CD14-positive monocyte (primary cell): ENCODE data around the gene ASCC3. TPM values are rescaled to one million over a fixed set of nuclear protein-coding genes. Genes with fewer than 3 reads are reported as not detected.

ENCODE experiments used
- DNase-seq, 3 donors: peaks; one replicate each; pipeline ENCODE4 v3.0.0-alpha.2; 2011 to 2022
- H2AFZ ChIP-seq: 2 replicates; pipeline ENCODE4 v1.6.0; 2012; ENCODE audit warnings: mild to moderate bottlenecking, low read depth, low read length, inconsistent platforms; ENCODE audit not compliant: insufficient read depth, poor library complexity, severe bottlenecking
- H3K27ac ChIP-seq, 2 donors: 1 replicate in 1 of 2; 2 replicates in 1 of 2; pipeline ENCODE4 v1.5.1; 2012 to 2013; ENCODE audit warnings: low read length in 2 of 2, control low read depth in 1 of 2, inconsistent platforms in 1 of 2, low read depth in 1 of 2, mild to moderate bottlenecking in 1 of 2
- H3K27me3 ChIP-seq, 2 donors: one replicate each; pipeline versions ENCODE4 v1.6.0 to v1.6.1; 2011 to 2013; ENCODE audit warnings: low read length in 2 of 2; ENCODE audit not compliant: control insufficient read depth in 2 of 2, insufficient read depth in 2 of 2
- H3K36me3 ChIP-seq, 2 donors: replicated peaks in 1 of 2; 1 replicate in 1 of 2; 2 replicates in 1 of 2; pipeline versions ENCODE4 v1.5.1 to v1.6.1; 2012 to 2013; ENCODE audit warnings: low read length in 2 of 2, control low read depth in 1 of 2, inconsistent platforms in 1 of 2, mild to moderate bottlenecking in 1 of 2; ENCODE audit not compliant: insufficient read depth in 2 of 2, control insufficient read depth in 1 of 2
- H3K4me1 ChIP-seq, 2 donors: 1 replicate in 1 of 2; 2 replicates in 1 of 2; pipeline versions ENCODE4 v1.5.1 to v1.6.1; 2012 to 2013; ENCODE audit warnings: low read length in 2 of 2, control low read depth in 1 of 2, inconsistent platforms in 1 of 2, mild to moderate bottlenecking in 1 of 2, moderate library complexity in 1 of 2; ENCODE audit not compliant: insufficient read depth in 2 of 2, control insufficient read depth in 1 of 2
- H3K4me2 ChIP-seq: replicated peaks from 2 replicates; pipeline ENCODE3; 2012; ENCODE audit warnings: low read length, moderate library complexity, mild to moderate bottlenecking; ENCODE audit not compliant: poor library complexity, severe bottlenecking; ENCODE audit errors: extremely low read depth
- H3K4me3 ChIP-seq, 3 experiments: fragments of 200-600 bp in 1 of 3; sonication (generic) in 1 of 3; replicated peaks in 1 of 3; 1 replicate in 2 of 3; 2 replicates in 1 of 3; pipeline ENCODE4 v1.5.1; 2011 to 2013; ENCODE audit warnings: low read length in 3 of 3, mild to moderate bottlenecking in 3 of 3, control low read depth in 2 of 3, low read depth in 2 of 3, inconsistent platforms in 1 of 3, moderate library complexity in 1 of 3
- H3K79me2 ChIP-seq: 2 replicates; pipeline ENCODE4 v1.6.0; 2012; ENCODE audit warnings: mild to moderate bottlenecking, control low read depth, inconsistent platforms, low read length, moderate library complexity; ENCODE audit not compliant: insufficient read depth
- H3K9ac ChIP-seq: 2 replicates; pipeline ENCODE4 v1.6.0; 2017; ENCODE audit warnings: low read length, mild to moderate bottlenecking; ENCODE audit not compliant: insufficient read depth, poor library complexity, severe bottlenecking
- H3K9me3 ChIP-seq, 2 donors: replicated peaks in 1 of 2; 1 replicate in 1 of 2; 2 replicates in 1 of 2; pipeline versions ENCODE4 v1.5.1 to v1.6.1; 2012 to 2013; ENCODE audit warnings: low read length in 2 of 2, control low read depth in 1 of 2; ENCODE audit not compliant: control insufficient read depth in 1 of 2, insufficient read depth in 1 of 2
- H4K20me1 ChIP-seq: 2 replicates; pipeline ENCODE4 v1.6.0; 2012; ENCODE audit warnings: mild to moderate bottlenecking, low read length, control low read depth, moderate library complexity; ENCODE audit not compliant: insufficient read depth
- H3K27ac Mint-ChIP-seq, 7 donors: one replicate each; pipeline ENCODE4 v1.8.0; 2020; ENCODE audit warnings: mild to moderate bottlenecking in 7 of 7, mixed read lengths in 7 of 7, moderate library complexity in 6 of 7, inconsistent platforms in 2 of 7
- H3K27me3 Mint-ChIP-seq, 3 donors: one replicate each; pipeline ENCODE4 v1.8.0; 2021 to 2022; ENCODE audit warnings: low read depth in 3 of 3, mild to moderate bottlenecking in 3 of 3, mixed read lengths in 3 of 3, moderate library complexity in 3 of 3, inconsistent platforms in 1 of 3
- H3K36me3 Mint-ChIP-seq, 2 donors: one replicate each; pipeline ENCODE4 v1.8.0; 2020; ENCODE audit warnings: mixed read lengths in 2 of 2, inconsistent platforms in 1 of 2, mild to moderate bottlenecking in 1 of 2
- H3K4me1 Mint-ChIP-seq: one replicate; pipeline ENCODE4 v1.8.0; 2020; ENCODE audit warnings: mild to moderate bottlenecking, mixed read lengths
- H3K4me3 Mint-ChIP-seq, 2 donors: one replicate each; pipeline ENCODE4 v1.8.0; 2020; ENCODE audit warnings: mild to moderate bottlenecking in 2 of 2, mixed read lengths in 2 of 2, moderate library complexity in 1 of 2
- H3K9me3 Mint-ChIP-seq, 7 donors: one replicate each; pipeline ENCODE4 v1.8.0; 2020 to 2022; ENCODE audit warnings: mixed read lengths in 7 of 7, mild to moderate bottlenecking in 6 of 7, moderate library complexity in 6 of 7, inconsistent platforms in 2 of 7
- WGBS: methylation state at CpG from one replicate; pipeline ENCODE4 v1.1.5; 2013; ENCODE audit warnings: missing lambda C conversion rate; ENCODE audit not compliant: insufficient coverage; 5-methylcytosine and 5-hydroxymethylcytosine counted together
- intact Hi-C, 2 donors: fragments of 100-400 bp; cut with micrococcal nuclease; formaldehyde crosslinking; loops; one replicate each; pipeline versions ENCODE4 v1.15.0 to v1.15.1; 2023
- polyA plus RNA-seq, 3 donors: library from polyadenylated mRNA; depleted of rRNA in 1 of 3; unstranded in 2 of 3; stranded (reverse) in 1 of 3; fragments of 300-500 nt in 2 of 3; fragments of >200 nt in 1 of 3; fragmentation: Illumina TruSeq in 2 of 3; gene quantifications; 1 replicate in 2 of 3; 2 replicates in 1 of 3; pipeline ENCODE4 v1.2.3, GENCODE V29; 2012 to 2021
- TF ChIP-seq, protein P1 (sequence below): fragments of 200-600 bp; IDR thresholded peaks from one replicate; pipeline ENCODE4 v1.8.0; 2022; ENCODE audit warnings: antibody characterized with exemption, mild to moderate bottlenecking

Gene ASCC3
- polyA plus RNA-seq, 3 donors, result 6.4 to 12.9 (median 10.6) TPM

DNA sequence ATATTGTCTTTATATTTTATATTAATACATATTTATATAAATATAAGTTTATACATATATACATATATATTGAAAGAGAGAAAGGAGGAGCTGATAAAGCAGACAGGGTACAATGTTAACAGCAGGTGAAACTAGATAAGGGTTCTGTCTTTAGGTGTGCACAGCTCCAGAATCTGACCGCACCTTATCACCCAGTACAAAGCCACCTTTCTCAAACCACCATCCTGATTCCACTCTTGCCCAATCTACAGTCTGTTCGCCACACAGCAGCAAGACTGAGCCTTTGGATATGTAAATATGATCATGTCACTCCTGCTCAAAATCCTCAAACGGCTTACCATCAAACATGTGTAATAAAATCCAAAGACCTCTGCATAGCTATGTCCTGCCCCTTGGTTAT lies 34.7 kb upstream of the ASCC3 start:
- no peak overlapping the region for H3K9ac ChIP-seq
- H3K36me3 ChIP-seq, result no peaks in the 10 kb centered on the region
- peaks cover 0 to 7% of the 10 kb centered on the region in 2 donors for H3K9me3 ChIP-seq
- H2AFZ ChIP-seq, result no peak overlapping the region
- 96% methylated on average over 2 of the region's 3 CpGs for WGBS
- Mint-ChIP-seq H3K4me1 (no peaks in the 10 kb centered on the region), H3K27ac (peak overlapping the region in 1 of 7 donors; percentile 17), H3K36me3 (no peaks in the 10 kb centered on the region), H3K4me3 (no peak overlapping the region), H3K9me3 (peaks cover under 1 to 10% (median 7%) of the 10 kb centered on the region in 7 donors), H3K27me3 (peaks cover 0 to 2% (median 2%) of the 10 kb centered on the region in 3 donors)
- no peaks in the 10 kb centered on the region for H3K27me3 ChIP-seq
- TF ChIP-seq, protein P1, sequence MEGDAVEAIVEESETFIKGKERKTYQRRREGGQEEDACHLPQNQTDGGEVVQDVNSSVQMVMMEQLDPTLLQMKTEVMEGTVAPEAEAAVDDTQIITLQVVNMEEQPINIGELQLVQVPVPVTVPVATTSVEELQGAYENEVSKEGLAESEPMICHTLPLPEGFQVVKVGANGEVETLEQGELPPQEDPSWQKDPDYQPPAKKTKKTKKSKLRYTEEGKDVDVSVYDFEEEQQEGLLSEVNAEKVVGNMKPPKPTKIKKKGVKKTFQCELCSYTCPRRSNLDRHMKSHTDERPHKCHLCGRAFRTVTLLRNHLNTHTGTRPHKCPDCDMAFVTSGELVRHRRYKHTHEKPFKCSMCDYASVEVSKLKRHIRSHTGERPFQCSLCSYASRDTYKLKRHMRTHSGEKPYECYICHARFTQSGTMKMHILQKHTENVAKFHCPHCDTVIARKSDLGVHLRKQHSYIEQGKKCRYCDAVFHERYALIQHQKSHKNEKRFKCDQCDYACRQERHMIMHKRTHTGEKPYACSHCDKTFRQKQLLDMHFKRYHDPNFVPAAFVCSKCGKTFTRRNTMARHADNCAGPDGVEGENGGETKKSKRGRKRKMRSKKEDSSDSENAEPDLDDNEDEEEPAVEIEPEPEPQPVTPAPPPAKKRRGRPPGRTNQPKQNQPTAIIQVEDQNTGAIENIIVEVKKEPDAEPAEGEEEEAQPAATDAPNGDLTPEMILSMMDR, result no peak
- H3K4me2 ChIP-seq, result no peak overlapping the region
- H3K27ac ChIP-seq, result no peak overlapping the region
- no peaks in the 10 kb centered on the region for H3K79me2 ChIP-seq
- no peaks in the 10 kb centered on the region for H4K20me1 ChIP-seq
- H3K4me1 ChIP-seq, result no peaks in the 10 kb centered on the region
- no peak for DNase-seq
- intact Hi-C loops, result no loop called here
- no peak overlapping the region for H3K4me3 ChIP-seq

DNA sequence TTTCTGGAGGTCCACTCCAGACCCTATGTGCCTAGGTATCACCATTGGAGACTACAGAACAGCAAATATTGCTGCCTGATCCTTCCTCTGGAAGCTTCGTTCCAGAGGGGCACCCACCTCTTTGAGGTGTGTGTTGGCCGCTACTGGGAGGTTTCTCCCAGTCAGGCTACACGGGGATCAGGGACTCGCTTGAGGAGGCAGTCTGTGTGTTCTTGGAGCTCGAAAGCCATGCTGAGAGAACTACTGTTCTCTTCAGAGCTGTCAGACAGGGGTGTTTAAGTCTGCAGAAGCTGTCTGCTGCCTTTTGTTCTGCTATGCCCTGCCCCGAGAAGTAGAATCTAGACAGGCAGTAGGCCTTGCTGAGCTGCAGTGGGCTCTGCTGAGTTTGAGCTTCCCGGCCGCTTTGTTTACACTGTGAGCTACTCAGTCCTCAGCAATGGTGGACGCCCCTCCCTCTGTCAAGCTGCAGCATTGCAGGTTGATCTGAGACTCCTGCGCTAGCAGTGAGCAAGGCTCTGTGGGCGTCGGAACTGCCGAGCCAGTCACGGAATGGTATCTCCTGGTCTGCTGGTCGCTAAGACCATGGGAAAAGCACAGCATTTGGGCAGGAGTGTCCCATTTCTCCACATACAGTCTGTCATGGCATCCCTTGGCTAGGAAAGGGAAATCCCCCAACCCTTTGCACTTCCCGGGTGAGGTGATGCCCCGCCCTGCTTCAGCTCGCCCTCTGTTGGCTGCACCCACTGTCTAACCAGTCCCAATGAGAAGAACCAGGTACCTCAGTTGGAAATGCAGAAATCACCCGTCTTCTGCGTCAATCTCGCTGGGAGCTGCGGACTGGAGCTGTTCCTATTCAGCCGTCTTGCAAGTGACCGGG lies 32.5 kb upstream of the ASCC3 start:
- no peaks in the 10 kb centered on the region for H3K4me1 ChIP-seq
- no peak overlapping the region for H3K9ac ChIP-seq
- H3K36me3 ChIP-seq, result no peaks in the 10 kb centered on the region
- H3K9me3 Mint-ChIP-seq, result peaks cover 2 to 11% (median 7%) of the 10 kb centered on the region in 7 donors
- intact Hi-C loops, result no loop called here
- peaks cover 0 to 7% of the 10 kb centered on the region in 2 donors for H3K9me3 ChIP-seq
- no peak overlapping the region for H3K27ac ChIP-seq
- no peak overlapping the region for H3K4me3 ChIP-seq
- no peaks in the 10 kb centered on the region for H3K4me1 Mint-ChIP-seq
- DNase-seq, result no peak
- H3K27me3 Mint-ChIP-seq, result peaks cover 0 to 2% (median 2%) of the 10 kb centered on the region in 3 donors
- no peak overlapping the region for H3K4me2 ChIP-seq
- H3K4me3 Mint-ChIP-seq, result no peak overlapping the region
- H3K36me3 Mint-ChIP-seq, result no peaks in the 10 kb centered on the region
- no peak overlapping the region for H2AFZ ChIP-seq
- no peaks in the 10 kb centered on the region for H3K27me3 ChIP-seq
- H3K27ac Mint-ChIP-seq, result no peak overlapping the region
- TF ChIP-seq, protein P1, result no peak
- H3K79me2 ChIP-seq, result no peaks in the 10 kb centered on the region
- H4K20me1 ChIP-seq, result no peaks in the 10 kb centered on the region
- WGBS, result 78% methylated on average over 19 of the region's 24 CpGs
